Neural progenitor cell (in vitro differentiated cells): Measurements from ENCODE around the gene KCNMB2. TPM values are rescaled to one million over a fixed set of nuclear protein-coding genes. Genes with fewer than 3 reads are reported as not detected.

Experiments used
- DNase-seq: peaks from one replicate; pipeline ENCODE4 v3.0.0-alpha.2; 2016; ENCODE audit warnings: low spot score
- H2AFZ ChIP-seq: fragments of 200-600 bp; sonication (generic); replicated peaks from 2 replicates; pipeline ENCODE4 v1.6.1; 2016; ENCODE audit warnings: antibody characterized with exemption
- H3F3A ChIP-seq: fragments of 200-600 bp; sonication (generic); 2 replicates; pipeline ENCODE4 v1.6.1; 2016; ENCODE audit warnings: antibody characterized with exemption, low read depth
- H3K27ac ChIP-seq: fragments of 200-600 bp; sonication (generic); 2 replicates; pipeline ENCODE4 v1.5.1; 2016; ENCODE audit warnings: mild to moderate bottlenecking
- H3K27me3 ChIP-seq: fragments of 200-600 bp; sonication (generic); 2 replicates; pipeline ENCODE4 v1.6.1; 2016; ENCODE audit warnings: mild to moderate bottlenecking, moderate library complexity
- H3K36me3 ChIP-seq: fragments of 200-600 bp; sonication (generic); 2 replicates; pipeline ENCODE4 v1.5.1; 2016
- H3K4me1 ChIP-seq: fragments of 200-600 bp; sonication (generic); 2 replicates; pipeline ENCODE4 v1.6.1; 2016; ENCODE audit warnings: mixed run types
- H3K4me2 ChIP-seq: fragments of 200-600 bp; sonication (generic); 2 replicates; pipeline ENCODE4 v1.6.1; 2016
- H3K4me3 ChIP-seq: fragments of 200-600 bp; sonication (generic); 2 replicates; pipeline ENCODE4 v1.5.1; 2016
- H3K79me2 ChIP-seq: fragments of 200-600 bp; sonication (generic); 2 replicates; pipeline ENCODE4 v1.6.1; 2016; ENCODE audit warnings: low read depth
- H3K9ac ChIP-seq: fragments of 200-600 bp; sonication (generic); 2 replicates; pipeline ENCODE4 v1.6.1; 2016
- H3K9me3 ChIP-seq: fragments of 200-600 bp; sonication (generic); 2 replicates; pipeline ENCODE4 v1.5.1; 2016; ENCODE audit warnings: low read depth
- H4K20me1 ChIP-seq: fragments of 200-600 bp; sonication (generic); 2 replicates; pipeline ENCODE4 v1.6.1; 2016; ENCODE audit warnings: low read depth
- H3K27ac Mint-ChIP-seq: 3 replicates; pipeline ENCODE4 v1.8.0; 2021; ENCODE audit warnings: mixed read lengths
- H3K27me3 Mint-ChIP-seq: 2 replicates; pipeline ENCODE4 v1.8.0; 2022; ENCODE audit warnings: low read depth, mild to moderate bottlenecking, inconsistent platforms, moderate library complexity, mixed read lengths; ENCODE audit not compliant: insufficient read depth
- H3K36me3 Mint-ChIP-seq: 3 replicates; pipeline ENCODE4 v1.8.0; 2021; ENCODE audit warnings: mixed read lengths
- H3K4me1 Mint-ChIP-seq: 3 replicates; pipeline ENCODE4 v1.8.0; 2021; ENCODE audit warnings: mixed read lengths
- H3K4me3 Mint-ChIP-seq: 3 replicates; pipeline ENCODE4 v1.8.0; 2021; ENCODE audit warnings: mild to moderate bottlenecking, moderate library complexity, mixed read lengths
- H3K9me3 Mint-ChIP-seq: 3 replicates; pipeline ENCODE4 v1.8.0; 2020; ENCODE audit warnings: mixed read lengths
- EZH2 ChIP-seq: fragments of 200-600 bp; sonication (generic); IDR thresholded peaks from 2 replicates; pipeline ENCODE4 v1.6.1; 2017; ENCODE audit warnings: antibody characterized with exemption, mild to moderate bottlenecking, moderate library complexity
- EZH2phosphoT487 ChIP-seq: fragments of 200-600 bp; sonication (generic); IDR thresholded peaks from 2 replicates; pipeline ENCODE4 v1.6.1; 2017; ENCODE audit warnings: antibody characterized with exemption
- total RNA-seq: library from RNA; depleted of rRNA; stranded (reverse); fragments of >200 nt; gene quantifications from 2 replicates; pipeline ENCODE4 v1.2.3, GENCODE V29; 2015; ENCODE audit warnings: low replicate concordance
- TF ChIP-seq, protein P1 (sequence below): fragments of 200-600 bp; sonication (generic); IDR thresholded peaks from 2 replicates; pipeline ENCODE4 v1.5.1; 2017; ENCODE audit warnings: antibody characterized with exemption, mild to moderate bottlenecking

The KCNMB2 gene
- total RNA-seq, 1 donor from 2014 or later = not detected

DNA sequence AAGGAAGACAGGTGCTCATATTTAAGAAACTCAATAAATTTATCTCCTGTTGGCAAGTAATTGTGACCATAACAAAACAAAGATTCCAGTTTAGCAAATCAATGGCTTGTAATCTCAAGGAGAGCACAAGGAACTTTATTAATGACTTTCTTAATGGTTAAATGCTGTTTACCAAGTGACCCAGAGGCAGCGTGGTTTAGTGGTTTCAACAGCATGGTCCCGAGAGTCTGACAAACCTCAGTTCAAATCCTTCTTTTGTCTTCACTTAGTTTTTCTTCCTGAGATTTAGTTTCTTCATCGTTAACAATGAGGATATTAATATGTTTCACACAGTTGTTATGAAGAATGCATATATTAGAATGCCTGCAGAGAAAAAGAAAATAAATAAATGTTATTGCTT lies 212.6 kb downstream of the KCNMB2 start:
- no peak for TF ChIP-seq EZH2phosphoT487
- no peak for TF ChIP-seq EZH2
- TF ChIP-seq, protein P1, sequence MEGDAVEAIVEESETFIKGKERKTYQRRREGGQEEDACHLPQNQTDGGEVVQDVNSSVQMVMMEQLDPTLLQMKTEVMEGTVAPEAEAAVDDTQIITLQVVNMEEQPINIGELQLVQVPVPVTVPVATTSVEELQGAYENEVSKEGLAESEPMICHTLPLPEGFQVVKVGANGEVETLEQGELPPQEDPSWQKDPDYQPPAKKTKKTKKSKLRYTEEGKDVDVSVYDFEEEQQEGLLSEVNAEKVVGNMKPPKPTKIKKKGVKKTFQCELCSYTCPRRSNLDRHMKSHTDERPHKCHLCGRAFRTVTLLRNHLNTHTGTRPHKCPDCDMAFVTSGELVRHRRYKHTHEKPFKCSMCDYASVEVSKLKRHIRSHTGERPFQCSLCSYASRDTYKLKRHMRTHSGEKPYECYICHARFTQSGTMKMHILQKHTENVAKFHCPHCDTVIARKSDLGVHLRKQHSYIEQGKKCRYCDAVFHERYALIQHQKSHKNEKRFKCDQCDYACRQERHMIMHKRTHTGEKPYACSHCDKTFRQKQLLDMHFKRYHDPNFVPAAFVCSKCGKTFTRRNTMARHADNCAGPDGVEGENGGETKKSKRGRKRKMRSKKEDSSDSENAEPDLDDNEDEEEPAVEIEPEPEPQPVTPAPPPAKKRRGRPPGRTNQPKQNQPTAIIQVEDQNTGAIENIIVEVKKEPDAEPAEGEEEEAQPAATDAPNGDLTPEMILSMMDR = no peak
- H3K79me2 ChIP-seq = no peaks in the 10 kb centered on the region
- H3K4me3 ChIP-seq = no peak overlapping the region
- no peak overlapping the region for H2AFZ ChIP-seq
- H3K9ac ChIP-seq = no peak overlapping the region
- Mint-ChIP-seq H3K27me3 (no peaks in the 10 kb centered on the region), H3K4me3 (no peak overlapping the region), H3K4me1 (no peaks in the 10 kb centered on the region), H3K27ac (no peak overlapping the region), H3K9me3 (peaks cover 2% of the 10 kb centered on the region), H3K36me3 (no peaks in the 10 kb centered on the region)
- no peak for DNase-seq
- H3K27ac ChIP-seq = no peak overlapping the region
- H3K4me1 ChIP-seq = no peaks in the 10 kb centered on the region
- no peaks in the 10 kb centered on the region for H4K20me1 ChIP-seq
- no peaks in the 10 kb centered on the region for H3K9me3 ChIP-seq
- no peaks in the 10 kb centered on the region for H3K36me3 ChIP-seq
- no peak overlapping the region for H3K4me2 ChIP-seq
- no peaks in the 10 kb centered on the region for H3K27me3 ChIP-seq
- no peaks in the 10 kb centered on the region for H3F3A ChIP-seq

GRCh38 chr3:178749471-178749870 lies 213.2 kb downstream of the KCNMB2 start:
- Mint-ChIP-seq H3K36me3 (no peaks in the 10 kb centered on the region), H3K27ac (no peak overlapping the region), H3K4me3 (no peak overlapping the region), H3K27me3 (no peaks in the 10 kb centered on the region), H3K4me1 (no peaks in the 10 kb centered on the region), H3K9me3 (peaks cover 2% of the 10 kb centered on the region)
- no peaks in the 10 kb centered on the region for H4K20me1 ChIP-seq
- H3K4me1 ChIP-seq = no peaks in the 10 kb centered on the region
- TF ChIP-seq EZH2phosphoT487 = no peak
- TF ChIP-seq, protein P1 = no peak
- no peak for TF ChIP-seq EZH2
- no peaks in the 10 kb centered on the region for H3K27me3 ChIP-seq
- H2AFZ ChIP-seq = no peak overlapping the region
- no peak overlapping the region for H3K4me3 ChIP-seq
- no peaks in the 10 kb centered on the region for H3K79me2 ChIP-seq
- H3K9me3 ChIP-seq = no peaks in the 10 kb centered on the region
- H3F3A ChIP-seq = no peaks in the 10 kb centered on the region
- H3K36me3 ChIP-seq = no peaks in the 10 kb centered on the region
- DNase-seq = no peak
- no peak overlapping the region for H3K9ac ChIP-seq
- no peak overlapping the region for H3K27ac ChIP-seq
- H3K4me2 ChIP-seq = no peak overlapping the region

DNA sequence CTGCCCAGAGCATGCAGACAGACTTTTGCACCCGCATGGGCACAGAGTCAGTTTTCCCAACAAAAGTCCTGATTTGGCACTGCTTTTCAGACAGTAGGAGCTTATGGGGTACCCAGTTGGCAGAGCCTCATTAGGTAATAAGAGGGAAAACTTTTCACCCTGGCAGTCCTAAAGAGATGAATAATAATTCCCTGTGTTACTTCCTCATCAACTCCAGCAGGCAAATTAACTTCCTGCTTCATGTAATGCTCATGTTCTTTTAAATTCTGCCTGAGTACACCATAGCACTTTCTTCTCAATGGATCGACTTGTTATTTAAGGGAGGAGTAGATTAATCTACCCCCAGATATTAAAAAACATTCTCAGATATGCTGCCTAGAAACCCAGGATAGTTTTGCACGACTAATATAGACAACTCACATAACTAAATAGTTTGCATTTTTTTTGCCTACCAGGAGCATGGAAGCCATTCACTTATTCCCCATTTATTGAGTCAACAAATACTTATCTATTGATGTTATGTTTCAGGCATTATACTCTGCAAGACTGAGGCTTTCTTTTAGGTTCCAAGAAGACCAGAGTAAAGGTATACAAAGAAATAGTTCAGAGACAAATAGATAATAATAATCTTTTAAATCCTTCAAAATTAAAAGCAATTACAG lies 214.5 kb downstream of the KCNMB2 start:
- Histone ChIP-seq H3K4me1 (no peaks in the 10 kb centered on the region), H3K27me3 (no peaks in the 10 kb centered on the region), H3K4me2 (no peak overlapping the region), H3K36me3 (no peaks in the 10 kb centered on the region), H4K20me1 (no peaks in the 10 kb centered on the region), H2AFZ (no peak overlapping the region), H3K4me3 (no peak overlapping the region), H3K27ac (no peak overlapping the region), H3K79me2 (no peaks in the 10 kb centered on the region), H3F3A (no peaks in the 10 kb centered on the region), H3K9me3 (no peaks in the 10 kb centered on the region), H3K9ac (no peak overlapping the region)
- Mint-ChIP-seq H3K27ac (no peak overlapping the region), H3K36me3 (no peaks in the 10 kb centered on the region), H3K27me3 (no peaks in the 10 kb centered on the region), H3K9me3 (no peaks in the 10 kb centered on the region), H3K4me3 (no peak overlapping the region), H3K4me1 (no peaks in the 10 kb centered on the region)
- no peak for TF ChIP-seq EZH2
- TF ChIP-seq, protein P1 = no peak
- TF ChIP-seq EZH2phosphoT487 = no peak
- no peak for DNase-seq
